Esophagus mucosa (tissue), 1 donor: ENCODE results near the gene ATXN7L1. TPM values are rescaled to one million over a fixed set of nuclear protein-coding genes. Genes with fewer than 3 reads are reported as not detected.
"Not testable (repeated sequence)": the region's sequence is repeated elsewhere in the genome, so short reads cannot be mapped to it uniquely, and the experiment has no call there.

Source experiments
- ATAC-seq: fragments of 200-7000 bp; cut with Tn5 transposase; one replicate; pipeline ENCODE4 v1.9.1; 2020
- total RNA-seq: library from RNA; stranded (reverse); gene quantifications from one replicate; pipeline ENCODE4 v1.2.4, GENCODE V29; 2023
- donor health status: DM: yes; HTN: yes; CAD: no.

ATXN7L1 gene
- total RNA-seq, 1 donor from 2014 or later = 9.2 TPM

DNA sequence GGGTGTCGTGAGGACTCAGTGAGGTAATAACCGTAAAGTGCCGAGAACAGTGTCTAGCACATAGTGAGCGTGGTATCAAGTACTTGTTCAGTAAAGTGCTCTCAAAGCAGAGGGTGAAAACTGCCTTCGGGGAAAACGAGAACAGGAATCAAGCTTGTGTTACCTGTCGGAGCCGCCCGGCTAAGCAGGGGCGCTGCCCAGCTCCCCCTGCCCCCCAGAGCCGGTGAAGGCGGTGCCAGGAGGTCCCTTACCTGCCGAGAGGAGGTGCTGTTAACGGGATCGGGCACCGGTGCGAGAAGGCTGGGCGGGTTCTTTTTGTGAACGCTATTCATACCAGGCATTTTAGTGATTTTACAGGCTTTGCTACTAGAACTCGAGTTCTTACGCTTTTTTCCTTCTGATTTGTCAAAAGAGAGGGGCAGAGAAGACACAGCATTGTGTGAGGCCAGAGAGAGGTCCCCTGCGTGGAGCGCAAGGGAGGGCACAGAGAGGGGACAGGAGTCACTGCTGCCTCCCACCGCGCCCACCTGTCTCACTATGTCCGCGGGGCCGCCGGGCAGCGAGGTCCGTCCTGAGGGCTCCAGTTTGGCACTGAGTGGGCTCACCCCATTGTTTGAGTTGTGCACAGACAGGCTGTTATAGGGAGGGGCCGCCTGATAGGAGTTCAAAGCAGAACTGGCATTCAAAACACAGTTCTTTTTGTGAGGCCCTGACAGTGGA, 262.6 kb downstream of the ATXN7L1 start:
- no peak for ATAC-seq

DNA sequence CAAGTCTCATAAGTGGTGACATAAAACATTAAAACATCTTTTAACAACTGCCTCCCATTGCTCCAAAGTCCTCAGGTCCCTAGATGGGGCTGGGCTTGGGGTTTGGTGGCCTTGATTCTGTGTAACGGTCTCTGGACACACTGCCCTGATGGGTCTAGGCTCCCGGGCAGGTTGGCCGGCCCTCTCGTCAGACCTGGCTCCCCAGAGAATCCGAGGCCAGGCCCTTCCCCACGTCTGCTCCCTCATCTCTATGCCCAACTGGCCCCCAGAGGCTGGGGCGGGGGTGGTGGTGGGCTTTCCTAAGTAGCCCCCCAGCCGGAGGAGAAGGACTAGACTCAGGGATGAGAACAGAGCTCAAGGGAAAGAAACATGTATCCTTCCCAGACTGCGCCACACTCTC, 263.6 kb downstream of the ATXN7L1 start:
- ATAC-seq = no peak

- no peak for ATAC-seq
Measured at GRCh38 chr7:105611856-105612775, 264.3 kb downstream of the ATXN7L1 start.

DNA sequence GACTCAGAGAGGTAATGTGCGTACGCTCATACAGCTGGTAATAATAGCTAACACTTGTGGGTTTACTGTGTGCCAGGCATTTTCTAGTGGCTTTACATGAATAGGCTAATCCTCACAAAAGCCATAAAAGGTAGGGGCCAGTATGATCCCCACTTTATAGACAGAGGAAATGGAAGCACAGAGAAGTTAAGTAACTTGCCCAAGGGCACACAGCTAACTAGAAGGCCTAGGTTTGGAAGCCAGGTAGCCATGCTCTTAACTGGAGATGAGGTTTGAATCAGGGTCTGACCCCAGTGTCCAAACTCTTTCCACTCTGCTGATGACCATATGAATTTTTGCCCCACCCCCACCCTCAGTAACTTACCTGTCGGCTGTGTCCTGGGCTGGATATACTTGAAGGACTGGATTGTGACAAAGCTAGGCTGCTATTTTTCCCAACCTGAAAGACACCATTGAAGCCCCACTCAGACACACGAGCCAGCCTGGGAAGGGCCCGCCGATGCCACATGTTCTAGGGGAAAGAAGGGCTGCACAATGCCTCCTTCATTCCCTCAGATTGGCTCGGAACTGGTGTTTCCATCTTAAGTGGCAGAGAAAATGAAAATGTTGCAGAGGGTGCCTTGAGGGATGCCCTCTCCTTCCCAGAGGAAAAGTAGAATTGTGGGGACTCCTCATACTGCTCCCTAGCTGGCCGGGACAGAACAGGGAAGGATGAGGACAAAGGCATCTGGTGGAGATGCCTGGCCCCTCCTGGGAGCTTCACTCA, 266.1 kb downstream of the ATXN7L1 start:
- ATAC-seq = no peak

DNA sequence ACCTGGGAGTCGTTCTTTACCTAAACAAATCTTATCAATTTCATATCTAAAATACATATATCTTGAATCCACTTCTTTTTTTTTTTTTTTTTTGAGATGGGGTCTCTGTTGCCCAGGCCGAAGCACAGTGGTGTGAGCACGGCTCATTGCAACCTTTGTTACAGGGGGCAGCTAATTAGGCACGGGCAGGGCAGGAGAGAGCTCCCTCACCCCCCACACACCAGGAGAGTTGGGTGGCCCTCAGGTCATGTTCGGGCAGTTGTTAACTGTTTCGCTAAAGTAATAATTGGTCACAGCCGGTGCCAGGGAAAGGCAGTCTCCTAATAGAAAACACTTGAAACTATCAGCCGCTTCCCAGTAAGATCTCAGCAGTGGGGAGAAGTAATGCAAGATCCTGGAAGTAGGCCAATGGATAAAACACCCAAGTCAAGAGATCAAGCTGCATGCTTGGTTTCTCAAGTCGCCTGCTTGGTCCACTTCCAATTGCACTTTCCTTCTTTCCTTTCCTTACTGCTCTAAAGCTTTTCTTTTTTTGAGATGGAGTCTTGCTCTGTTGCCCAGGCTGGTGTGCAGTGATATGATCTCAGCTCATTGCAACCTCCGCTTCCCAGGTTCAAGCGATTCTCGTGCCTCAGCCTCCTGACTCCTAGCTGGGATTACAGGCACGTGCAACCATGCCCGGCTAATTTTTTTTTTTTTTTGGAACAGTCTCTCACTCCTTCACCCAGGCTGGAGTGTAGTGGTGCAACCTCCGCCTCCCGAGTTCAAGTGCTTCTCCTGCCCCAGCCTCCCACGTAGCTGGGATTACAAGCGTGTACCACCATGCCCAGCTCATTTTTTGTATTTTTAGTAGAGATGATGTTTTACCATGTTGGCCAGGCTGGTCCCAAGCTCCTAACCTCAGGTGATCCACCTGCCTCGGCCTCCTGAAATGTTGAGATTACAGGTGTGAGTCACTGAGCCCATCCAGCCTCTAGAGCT, 273.8 kb downstream of the ATXN7L1 start:
- no peak for ATAC-seq

DNA sequence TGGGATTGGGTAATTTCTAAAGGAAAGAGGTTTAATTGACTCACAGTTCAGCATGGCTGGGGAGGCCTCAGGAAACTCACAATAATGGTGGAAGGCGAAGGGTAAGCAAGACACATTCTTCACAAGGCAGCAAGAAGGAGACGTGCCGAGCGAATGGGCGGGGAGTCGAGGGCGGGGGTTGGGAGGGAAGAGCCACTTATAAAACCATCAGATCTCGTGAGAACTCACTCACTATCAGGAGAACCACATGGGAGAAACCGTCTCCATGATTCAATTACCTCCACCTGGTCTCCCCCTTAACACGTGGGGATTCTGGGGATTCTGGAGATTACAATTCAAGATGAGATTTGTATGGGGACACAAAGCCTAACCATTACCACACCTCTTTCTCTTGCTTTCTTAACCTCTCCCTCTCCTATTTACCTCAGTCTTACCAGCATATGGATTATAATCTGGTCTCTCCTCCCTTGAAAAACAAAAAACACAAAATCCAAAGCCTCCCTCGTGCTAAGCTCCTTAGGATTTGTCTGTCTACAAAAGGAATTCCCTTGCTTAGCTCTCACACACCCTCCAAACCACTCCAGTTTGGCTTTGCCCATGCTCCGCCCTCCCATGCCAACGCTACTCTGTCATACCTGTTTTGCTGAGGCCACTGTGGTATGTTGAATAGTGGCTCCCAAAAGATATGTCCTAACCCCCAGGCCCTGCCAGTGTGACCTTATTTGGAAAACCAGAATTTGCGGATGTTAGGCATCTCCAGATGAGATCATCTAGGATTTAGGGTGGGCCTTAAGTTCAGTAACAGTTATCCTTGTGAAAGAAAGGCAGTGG, 275.5 kb downstream of the ATXN7L1 start:
- ATAC-seq = peak; percentile 88

- ATAC-seq = no peak
Measured at GRCh38 chr7:105599551-105599950, 276.8 kb downstream of the ATXN7L1 start.

GRCh38 chr7:105599080-105599479, 277.3 kb downstream of the ATXN7L1 start:
- ATAC-seq = not testable (repeated sequence)

- ATAC-seq = no peak
Measured at GRCh38 chr7:105596866-105597265, 279.5 kb downstream of the ATXN7L1 start.

- ATAC-seq = no peak
Measured at GRCh38 chr7:105594034-105594433, 282.4 kb downstream of the ATXN7L1 start.

GRCh38 chr7:105591522-105591921, 284.9 kb downstream of the ATXN7L1 start:
- ATAC-seq = no peak

- ATAC-seq = no peak
Measured at GRCh38 chr7:105590793-105591192, 285.6 kb downstream of the ATXN7L1 start.

GRCh38 chr7:105589356-105590077, 286.9 kb downstream of the ATXN7L1 start:
- peak; percentile 89 for ATAC-seq

- ATAC-seq = no peak
Measured at GRCh38 chr7:105587909-105588635, 288.3 kb downstream of the ATXN7L1 start.

GRCh38 chr7:105585850-105586500, 290.4 kb downstream of the ATXN7L1 start:
- ATAC-seq = no peak

GRCh38 chr7:105584165-105584564, 292.2 kb downstream of the ATXN7L1 start:
- no peak for ATAC-seq

DNA sequence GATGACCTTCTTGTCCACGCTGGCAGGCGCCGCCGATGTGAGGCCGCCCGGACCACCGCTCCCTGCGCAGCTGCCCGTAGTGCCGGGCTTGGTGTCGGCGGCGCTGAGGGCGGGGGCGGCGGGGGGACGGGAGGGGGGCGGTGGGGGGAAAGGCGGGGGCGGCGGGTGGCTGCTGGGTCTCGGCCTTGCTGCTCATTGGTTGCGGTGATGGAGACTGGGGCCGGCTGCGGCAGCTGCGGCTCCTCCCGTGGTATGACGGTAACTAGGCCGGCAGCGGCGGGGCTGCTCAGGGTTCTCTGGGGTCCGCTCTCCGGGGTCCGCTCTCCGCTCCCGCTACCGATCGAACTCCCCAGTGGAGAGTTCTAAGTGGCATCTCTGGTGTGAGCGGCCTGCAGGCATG, 293.3 kb downstream of the ATXN7L1 start:
- ATAC-seq = no peak

GRCh38 chr7:105581066-105581811, 295.2 kb downstream of the ATXN7L1 start, which contains the start of gene EFCAB10:
Gene EFCAB10, minus strand, starts transcription at chr7:105581493. Its CDS starts 30 bp downstream, at chr7:105581463.
- ATAC-seq = peak; percentile 72
